ENCODE data around the gene CDKAL1. TPM values are rescaled to one million over a fixed set of nuclear protein-coding genes. Genes with fewer than 3 reads are reported as not detected.

CDKAL1 gene
- 10 to 100 TPM in 1 of 2 donors, 1 to 10 TPM in 1; 9.8 to 12.9 TPM for total RNA-seq
- polyA plus RNA-seq = 1 to 10 TPM; 2.0 to 3.5 TPM

GRCh38 chr6:20534295-20535262 is at the start of gene CDKAL1:
TSS of gene CDKAL1 (plus strand) at chr6:20534457. CDS start at chr6:20546351, 11,894 bp downstream.
- peak within 1 kb of the TSS; percentile 85 to 90 for H3K27ac ChIP-seq (ENCODE audit: low read depth in 1 of 2, low read length in 2 of 2)
- no peaks in the 10 kb centered on the region for H3K9me3 ChIP-seq (ENCODE audit: control insufficient read depth in 4 of 4, low read length in 3 of 4)
- H3K27me3 ChIP-seq (ENCODE audit: control insufficient read depth in 4 of 4, insufficient read depth in 4 of 4, low read length in 3 of 4) = no peaks in the 10 kb centered on the region
- peak; percentile 92 for DNase-seq (ENCODE audit: low spot score)
- H3K4me1 ChIP-seq (ENCODE audit: control insufficient read depth in 4 of 4, insufficient read depth in 4 of 4, low read length in 3 of 4) = peaks cover 5 to 13% (median 11%) of the 10 kb centered on the region in 4 donors
- WGBS = under 1% methylated on average over 31 of the region's 31 CpGs
- H3K4me3 ChIP-seq (ENCODE audit: low read depth in 1 of 3, low read length in 3 of 3) = peak within 1 kb of the TSS; percentile 96 to 99 (median 97)
- H3K9ac ChIP-seq (ENCODE audit: low read depth in 1 of 2, low read length in 2 of 2) = peak within 1 kb of the TSS; percentile 31 to 96
- H3K36me3 ChIP-seq (ENCODE audit: control insufficient read depth in 4 of 4, insufficient read depth in 3 of 4, low read depth in 1 of 4, low read length in 3 of 4) = no peaks in the 10 kb centered on the region
- TF ChIP-seq, protein P1, sequence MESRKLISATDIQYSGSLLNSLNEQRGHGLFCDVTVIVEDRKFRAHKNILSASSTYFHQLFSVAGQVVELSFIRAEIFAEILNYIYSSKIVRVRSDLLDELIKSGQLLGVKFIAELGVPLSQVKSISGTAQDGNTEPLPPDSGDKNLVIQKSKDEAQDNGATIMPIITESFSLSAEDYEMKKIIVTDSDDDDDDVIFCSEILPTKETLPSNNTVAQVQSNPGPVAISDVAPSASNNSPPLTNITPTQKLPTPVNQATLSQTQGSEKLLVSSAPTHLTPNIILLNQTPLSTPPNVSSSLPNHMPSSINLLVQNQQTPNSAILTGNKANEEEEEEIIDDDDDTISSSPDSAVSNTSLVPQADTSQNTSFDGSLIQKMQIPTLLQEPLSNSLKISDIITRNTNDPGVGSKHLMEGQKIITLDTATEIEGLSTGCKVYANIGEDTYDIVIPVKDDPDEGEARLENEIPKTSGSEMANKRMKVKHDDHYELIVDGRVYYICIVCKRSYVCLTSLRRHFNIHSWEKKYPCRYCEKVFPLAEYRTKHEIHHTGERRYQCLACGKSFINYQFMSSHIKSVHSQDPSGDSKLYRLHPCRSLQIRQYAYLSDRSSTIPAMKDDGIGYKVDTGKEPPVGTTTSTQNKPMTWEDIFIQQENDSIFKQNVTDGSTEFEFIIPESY (IDR thresholded peaks at IDR 0.05) = peak; percentile 96
- TF ChIP-seq FOXA1 (IDR thresholded peaks at IDR 0.05) (peak; percentile 47), HNF4A (conservative IDR thresholded peaks at IDR 0.05) (peak; percentile 15 to 26), EGR1 (IDR thresholded peaks at IDR 0.05; ENCODE audit: low read depth in 2 of 2) (peak in 1 of 2 donors; percentile 49), RAD21 (IDR thresholded peaks at IDR 0.05) (peak in 1 of 2 donors; percentile 33), RXRA (IDR thresholded peaks at IDR 0.05) (peak; percentile 14 to 43), YY1 (IDR thresholded peaks at IDR 0.05) (peak; percentile 99), JUND (IDR thresholded peaks at IDR 0.05) (peak; percentile 80 to 85), SP1 (IDR thresholded peaks at IDR 0.05) (peak; percentile 33), FOXA2 (IDR thresholded peaks at IDR 0.05) (peak; percentile 40), TAF1 (conservative IDR thresholded peaks at IDR 0.05) (peak; percentile 80), CTCF (IDR thresholded peaks at IDR 0.05; ENCODE audit: low read depth, low read length, missing input control) (no peak), NR2F2 (IDR thresholded peaks at IDR 0.05) (no peak), GABPA (IDR thresholded peaks at IDR 0.05 in 1 of 2, conservative IDR thresholded peaks at IDR 0.05 in 1 of 2) (peak in 1 of 2 donors; percentile 77), HNF4G (IDR thresholded peaks at IDR 0.05) (no peak)
- TF ChIP-seq, protein P2, sequence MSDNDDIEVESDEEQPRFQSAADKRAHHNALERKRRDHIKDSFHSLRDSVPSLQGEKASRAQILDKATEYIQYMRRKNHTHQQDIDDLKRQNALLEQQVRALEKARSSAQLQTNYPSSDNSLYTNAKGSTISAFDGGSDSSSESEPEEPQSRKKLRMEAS (IDR thresholded peaks at IDR 0.05) = peak; percentile 64
- TF ChIP-seq, protein P3, sequence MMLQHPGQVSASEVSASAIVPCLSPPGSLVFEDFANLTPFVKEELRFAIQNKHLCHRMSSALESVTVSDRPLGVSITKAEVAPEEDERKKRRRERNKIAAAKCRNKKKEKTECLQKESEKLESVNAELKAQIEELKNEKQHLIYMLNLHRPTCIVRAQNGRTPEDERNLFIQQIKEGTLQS (IDR thresholded peaks at IDR 0.05) = peak; percentile 62
- TF ChIP-seq, protein P4, sequence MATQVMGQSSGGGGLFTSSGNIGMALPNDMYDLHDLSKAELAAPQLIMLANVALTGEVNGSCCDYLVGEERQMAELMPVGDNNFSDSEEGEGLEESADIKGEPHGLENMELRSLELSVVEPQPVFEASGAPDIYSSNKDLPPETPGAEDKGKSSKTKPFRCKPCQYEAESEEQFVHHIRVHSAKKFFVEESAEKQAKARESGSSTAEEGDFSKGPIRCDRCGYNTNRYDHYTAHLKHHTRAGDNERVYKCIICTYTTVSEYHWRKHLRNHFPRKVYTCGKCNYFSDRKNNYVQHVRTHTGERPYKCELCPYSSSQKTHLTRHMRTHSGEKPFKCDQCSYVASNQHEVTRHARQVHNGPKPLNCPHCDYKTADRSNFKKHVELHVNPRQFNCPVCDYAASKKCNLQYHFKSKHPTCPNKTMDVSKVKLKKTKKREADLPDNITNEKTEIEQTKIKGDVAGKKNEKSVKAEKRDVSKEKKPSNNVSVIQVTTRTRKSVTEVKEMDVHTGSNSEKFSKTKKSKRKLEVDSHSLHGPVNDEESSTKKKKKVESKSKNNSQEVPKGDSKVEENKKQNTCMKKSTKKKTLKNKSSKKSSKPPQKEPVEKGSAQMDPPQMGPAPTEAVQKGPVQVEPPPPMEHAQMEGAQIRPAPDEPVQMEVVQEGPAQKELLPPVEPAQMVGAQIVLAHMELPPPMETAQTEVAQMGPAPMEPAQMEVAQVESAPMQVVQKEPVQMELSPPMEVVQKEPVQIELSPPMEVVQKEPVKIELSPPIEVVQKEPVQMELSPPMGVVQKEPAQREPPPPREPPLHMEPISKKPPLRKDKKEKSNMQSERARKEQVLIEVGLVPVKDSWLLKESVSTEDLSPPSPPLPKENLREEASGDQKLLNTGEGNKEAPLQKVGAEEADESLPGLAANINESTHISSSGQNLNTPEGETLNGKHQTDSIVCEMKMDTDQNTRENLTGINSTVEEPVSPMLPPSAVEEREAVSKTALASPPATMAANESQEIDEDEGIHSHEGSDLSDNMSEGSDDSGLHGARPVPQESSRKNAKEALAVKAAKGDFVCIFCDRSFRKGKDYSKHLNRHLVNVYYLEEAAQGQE (IDR thresholded peaks at IDR 0.05) = peak; percentile 63

All from liver (tissue), 9 donors.